Esophagus squamous epithelium (tissue), 5 donors: Measurements from ENCODE around the gene FGF8. TPM values are rescaled to one million over a fixed set of nuclear protein-coding genes. Genes with fewer than 3 reads are reported as not detected.

ENCODE experiments used
- DNase-seq: peaks from one replicate; lab custom pipeline; 2025; lab: John Stamatoyannopoulos, UW
- H3K27ac ChIP-seq, 4 donors: fragments of 200-600 bp; sonication (generic); one replicate each; pipeline ENCODE4 v1.5.1; 2016 to 2019; ENCODE audit warnings: mild to moderate bottlenecking in 1 of 4
- H3K27me3 ChIP-seq, 4 donors: fragments of 200-600 bp; sonication (generic); 1 replicate in 3 of 4; 2 replicates in 1 of 4; pipeline versions ENCODE4 v1.5.1 to v1.6.0; 2017 to 2021; ENCODE audit warnings: antibody characterized with exemption in 1 of 4
- H3K36me3 ChIP-seq, 3 donors: fragments of 200-600 bp; sonication (generic); one replicate each; pipeline ENCODE4 v1.5.1; 2016 to 2019
- H3K4me1 ChIP-seq, 3 donors: fragments of 200-600 bp; sonication (generic); one replicate each; pipeline ENCODE4 v1.5.1; 2017 to 2019
- H3K4me3 ChIP-seq, 4 donors: fragments of 200-600 bp; sonication (generic); 1 replicate in 3 of 4; 2 replicates in 1 of 4; pipeline ENCODE4 v1.5.1; 2016 to 2019; ENCODE audit warnings: mild to moderate bottlenecking in 2 of 4, moderate library complexity in 1 of 4
- H3K9me3 ChIP-seq, 3 donors: fragments of 200-600 bp; sonication (generic); one replicate each; pipeline ENCODE4 v1.5.1; 2016 to 2019
- CTCF ChIP-seq, 6 experiments: fragments of 450-650 bp in 4 of 6; fragments of 200-600 bp in 2 of 6; sonication (generic) in 2 of 6; IDR thresholded peaks; one replicate each; pipeline ENCODE4 v1.5.1; 2016 to 2019; ENCODE audit warnings: antibody characterized with exemption in 6 of 6, mild to moderate bottlenecking in 4 of 6, moderate library complexity in 4 of 6
- POLR2A ChIP-seq, 4 donors: fragments of 450-650 bp; IDR thresholded peaks; one replicate each; pipeline ENCODE4 v1.6.1; 2017; ENCODE audit warnings: antibody characterized with exemption in 4 of 4, mild to moderate bottlenecking in 4 of 4, moderate library complexity in 3 of 4
- WGBS, 2 donors: methylation state at CpG; one replicate each; pipeline ENCODE4 v1.1.5; 2018; 5-methylcytosine and 5-hydroxymethylcytosine counted together
- intact Hi-C: fragments of 100-400 bp; cut with DNase I; formaldehyde crosslinking; loops from one replicate; pipeline ENCODE4 v1.15.0; 2022
- total RNA-seq, 4 donors: library from RNA; depleted of rRNA; stranded (reverse); fragments of >200 nt; gene quantifications; one replicate each; pipeline ENCODE4 v1.1.0, GENCODE V29; 2016
- donor health status: DM: yes; HTN: yes; CAD: no.

Gene FGF8
- total RNA-seq, 4 donors from 2014 or later, result not detected

DNA sequence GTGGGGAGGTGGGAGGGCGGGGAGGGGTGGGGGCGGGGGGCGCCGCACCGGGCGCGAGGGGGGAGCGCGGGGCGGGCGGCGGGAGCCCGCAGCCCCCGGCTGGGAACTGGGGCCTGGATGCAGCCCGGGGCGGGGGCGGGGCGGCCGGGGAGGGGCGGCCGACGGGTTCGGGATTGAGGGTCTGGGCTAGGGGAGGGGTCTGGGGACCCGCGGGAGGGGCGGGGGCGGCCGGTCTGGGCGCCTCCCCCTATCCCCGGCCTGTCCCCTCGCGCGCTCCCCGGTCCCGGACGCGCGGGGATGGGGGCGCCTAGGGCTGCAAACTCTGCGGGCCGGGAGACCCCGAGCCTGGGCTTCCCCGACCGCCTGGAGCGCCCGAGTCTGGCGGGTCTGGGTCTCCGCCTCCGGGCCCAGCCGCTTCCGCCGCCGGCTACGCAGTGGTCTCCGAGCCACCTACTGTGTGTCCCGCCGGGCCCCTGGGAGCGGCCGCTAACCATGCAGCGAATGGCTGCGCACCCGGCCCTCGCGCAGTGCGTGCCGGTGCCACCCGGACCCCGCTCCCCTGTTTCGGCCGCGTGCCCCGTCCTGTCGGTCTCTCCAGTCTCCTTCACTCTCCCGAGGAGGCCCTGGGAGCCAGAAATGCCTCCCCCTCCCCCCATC, 375 bp upstream of the FGF8 start:
- Histone ChIP-seq H3K9me3 (no peaks in the 10 kb centered on the region), H3K27ac (no peak overlapping the region), H3K36me3 (no peaks in the 10 kb centered on the region), H3K4me3 (peak overlapping the region in 2 of 4 donors; percentile 39 to 61), H3K27me3 (peaks cover 32 to 85% (median 40%) of the 10 kb centered on the region in 4 donors), H3K4me1 (peaks cover 34 to 66% (median 36%) of the 10 kb centered on the region in 3 donors)
- no peak for TF ChIP-seq POLR2A (IDR thresholded peaks at IDR 0.05)
- TF ChIP-seq CTCF (IDR thresholded peaks at IDR 0.05), result no peak
- 26% methylated on average over 9 of the region's 74 CpGs; no CpG with 5 or more reads in 1 of the 2 donors for WGBS, 2 donors
- no peak for DNase-seq
- intact Hi-C loops, result loop anchor here (5.0 kb wide), 1 partner anchor 174 kb away; no protein-coding TSS in a partner anchor

DNA sequence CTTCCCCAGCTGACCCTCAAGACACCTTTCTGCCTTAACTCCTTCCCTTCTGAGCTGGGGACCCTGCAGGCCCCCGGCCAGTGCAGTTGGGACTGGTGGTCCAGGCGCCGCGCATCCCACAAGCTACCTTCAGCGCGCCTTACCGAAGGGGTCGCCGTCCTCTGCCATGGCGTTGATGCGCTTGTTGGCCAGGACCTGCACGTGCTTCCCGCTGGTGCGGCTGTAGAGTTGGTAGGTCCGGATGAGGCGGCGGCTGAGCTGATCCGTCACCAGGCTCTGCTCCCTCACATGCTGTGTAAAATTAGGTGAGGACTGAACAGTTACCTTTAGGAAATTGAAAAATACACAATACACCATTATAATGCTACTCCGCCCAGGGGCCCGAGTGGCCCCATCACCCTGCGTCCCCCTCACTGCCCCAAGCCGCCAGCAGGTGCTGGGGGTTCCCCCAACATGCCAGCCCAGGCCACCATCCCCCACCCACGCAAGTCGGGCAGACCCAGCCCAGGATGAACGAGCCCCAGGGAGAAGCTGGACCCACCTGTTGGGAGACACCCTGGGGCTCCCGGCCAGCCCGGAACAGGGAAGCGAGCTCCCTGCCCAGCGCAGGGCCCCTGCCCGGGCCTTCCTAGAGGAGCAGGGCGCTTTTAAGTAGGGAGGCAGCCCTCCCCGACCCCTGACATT, 1.2 kb downstream of the FGF8 start:
- Histone ChIP-seq H3K36me3 (no peaks in the 10 kb centered on the region), H3K27me3 (peaks cover 32 to 100% (median 40%) of the 10 kb centered on the region in 4 donors), H3K4me3 (peak overlapping the region in 1 of 4 donors; percentile 61), H3K4me1 (peaks cover 22 to 50% (median 26%) of the 10 kb centered on the region in 3 donors), H3K27ac (no peak overlapping the region), H3K9me3 (no peaks in the 10 kb centered on the region)
- intact Hi-C loops, result loop anchor here (5.0 kb wide), 2 partner anchors 162 to 172 kb away; no protein-coding TSS in a partner anchor
- TF ChIP-seq POLR2A (IDR thresholded peaks at IDR 0.05) (no peak), CTCF (IDR thresholded peaks at IDR 0.05) (no peak)
- WGBS, 2 donors, result 4 to 24% methylated on average over 11 to 22 of the region's 32 CpGs
- no peak for DNase-seq

DNA sequence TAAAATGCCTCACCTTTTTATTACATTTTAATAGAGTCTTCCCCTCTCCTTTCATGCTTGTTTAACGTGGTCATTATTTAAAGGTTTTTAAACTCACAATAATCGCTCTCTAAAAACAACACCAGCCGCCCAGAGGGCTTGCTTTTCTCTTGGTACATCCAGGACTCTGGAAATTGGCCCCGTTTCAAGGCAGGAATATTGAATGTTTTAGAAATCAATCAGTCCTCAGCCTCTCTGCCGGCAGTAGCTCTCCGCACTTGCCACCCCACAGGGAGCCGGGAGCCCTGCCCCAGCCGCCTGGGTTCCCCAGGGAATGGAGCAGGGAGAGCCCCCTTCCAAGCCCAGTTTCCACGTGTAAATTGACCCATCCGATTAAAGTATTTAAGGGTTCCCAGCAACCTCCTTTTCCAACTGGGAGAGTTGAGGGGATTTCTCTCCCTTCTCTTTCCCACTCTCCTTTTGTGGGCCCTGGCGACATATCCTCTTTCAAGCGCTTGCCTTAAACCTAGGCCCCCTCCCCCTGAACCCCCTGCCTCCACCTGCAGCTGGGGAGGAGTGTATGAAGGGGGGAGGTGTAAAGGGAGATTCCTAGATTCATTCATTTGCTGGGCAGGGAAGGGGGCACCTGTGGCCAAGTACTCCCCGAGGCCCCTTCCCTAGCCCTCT, 1.9 kb downstream of the FGF8 start:
- Histone ChIP-seq H3K9me3 (no peaks in the 10 kb centered on the region), H3K36me3 (no peaks in the 10 kb centered on the region), H3K27ac (no peak overlapping the region), H3K4me3 (no peak overlapping the region), H3K4me1 (peaks cover 15 to 43% (median 20%) of the 10 kb centered on the region in 3 donors), H3K27me3 (peaks cover 32 to 100% (median 40%) of the 10 kb centered on the region in 4 donors)
- no peak for TF ChIP-seq POLR2A (IDR thresholded peaks at IDR 0.05)
- TF ChIP-seq CTCF (IDR thresholded peaks at IDR 0.05), result no peak
- intact Hi-C loops, result loop anchor here (5.0 kb wide), 1 partner anchor 162 kb away; no protein-coding TSS in a partner anchor
- WGBS, 2 donors, result 7 to 12% methylated on average over 10 to 13 of the region's 13 CpGs
- no peak for DNase-seq

GRCh38 chr10:101772895-101773761, 2.8 kb downstream of the FGF8 start:
- no peak for DNase-seq
- WGBS, 2 donors, result 30 to 34% methylated on average over 10 to 12 of the region's 21 CpGs

More at GRCh38 chr10:101772895-101773761, 2.8 kb downstream of the FGF8 start:
- no peaks in the 10 kb centered on the region for H3K9me3 ChIP-seq
- no peak for TF ChIP-seq POLR2A (IDR thresholded peaks at IDR 0.05)
- TF ChIP-seq CTCF (IDR thresholded peaks at IDR 0.05), result no peak
- H3K4me3 ChIP-seq, result no peak overlapping the region
- peaks cover 9 to 36% (median 20%) of the 10 kb centered on the region in 3 donors for H3K4me1 ChIP-seq
- H3K27me3 ChIP-seq, result peaks cover 32 to 100% (median 40%) of the 10 kb centered on the region in 4 donors
- no peak overlapping the region for H3K27ac ChIP-seq
- H3K36me3 ChIP-seq, result no peaks in the 10 kb centered on the region
- intact Hi-C loops, result loop anchor here (5.0 kb wide), 1 partner anchor 161 kb away; no protein-coding TSS in a partner anchor
